HepG2 (cell line): ENCODE data around the gene SIVA1. TPM values are rescaled to one million over a fixed set of nuclear protein-coding genes. Genes with fewer than 3 reads are reported as not detected.
A peak's percentile ranks its signal among the peaks of the same experiment; 100 is the strongest.

ENCODE experiments used
- ASH2L ChIP-seq: fragments of 300-600, 200-600 bp; sonication (generic); IDR thresholded peaks from 2 replicates; pipeline ENCODE4 v1.7.0; 2017; ENCODE audit warnings: low read depth, mild to moderate bottlenecking, moderate library complexity, mixed read lengths, low read length; ENCODE audit not compliant: insufficient read length
- CREM ChIP-seq, 2 experiments: sonication (generic) in 1 of 2; formaldehyde crosslinking in 1 of 2; IDR thresholded peaks; 2 replicates each; pipeline versions ENCODE4 v1.4.0 to v1.6.1; 2016 to 2020; ENCODE audit warnings: antibody characterized with exemption in 1 of 2, mild to moderate bottlenecking in 1 of 2, missing genetic modification reagents in 1 of 2
- SAP130 ChIP-seq: IDR thresholded peaks from 2 replicates; pipeline ENCODE4 v1.6.1; 2016; ENCODE audit warnings: low read depth
- TRIM24 ChIP-seq: sonication (generic); formaldehyde crosslinking; IDR thresholded peaks from 2 replicates; pipeline ENCODE4 v1.8.0; 2022; ENCODE audit warnings: mild to moderate bottlenecking, missing genetic modification reagents
- ZFX ChIP-seq: sonication (generic); formaldehyde crosslinking; IDR thresholded peaks from 2 replicates; pipeline ENCODE4 v1.4.0; 2020; ENCODE audit warnings: mild to moderate bottlenecking, low read depth, missing genetic modification reagents, moderate library complexity
- ZNF3 ChIP-seq: IDR thresholded peaks from 2 replicates; pipeline ENCODE4 v1.7.0; 2017; ENCODE audit warnings: inconsistent platforms
- ZNF343 ChIP-seq: sonication (generic); formaldehyde crosslinking; IDR thresholded peaks from 2 replicates; pipeline ENCODE4 v1.4.0; 2020; ENCODE audit warnings: mild to moderate bottlenecking, missing genetic modification reagents
- ZNF451 ChIP-seq: sonication (generic); formaldehyde crosslinking; IDR thresholded peaks from 2 replicates; pipeline ENCODE4 v1.5.0; 2020; ENCODE audit warnings: mild to moderate bottlenecking, missing genetic modification reagents
- ZNF572 ChIP-seq: sonication (generic); formaldehyde crosslinking; IDR thresholded peaks from 2 replicates; pipeline ENCODE4 v1.5.1; 2020; ENCODE audit warnings: mild to moderate bottlenecking, missing genetic modification reagents
- polyA plus RNA-seq, 8 experiments: library from polyadenylated mRNA; depleted of rRNA in 3 of 8; stranded (reverse) in 7 of 8; unstranded in 1 of 8; fragments of >200 nt; fragmentation: Illumina TruSeq in 4 of 8; extraction: Trizol in 4 of 8; gene quantifications; 2 replicates each; pipeline versions ENCODE4 v1.2.1 to v1.2.3, GENCODE V29; 2011 to 2016; ENCODE audit warnings: low read depth in 4 of 8, missing spikeins in 1 of 8, mixed read lengths in 1 of 8; ENCODE audit not compliant: insufficient read depth in 1 of 8
- total RNA-seq, 5 experiments: library from RNA; depleted of rRNA; stranded (reverse); fragments of >200 nt; fragmentation: Illumina TruSeq; extraction: Trizol; gene quantifications; 2 replicates each; pipeline ENCODE4 v1.2.3, GENCODE V29; 2016; ENCODE audit warnings: low read depth in 1 of 5
- TF ChIP-seq, protein P1 (sequence below): sonication (generic); formaldehyde crosslinking; IDR thresholded peaks from 2 replicates; pipeline ENCODE4 v1.4.0; 2020; ENCODE audit warnings: mild to moderate bottlenecking, missing genetic modification reagents
- TF ChIP-seq, protein P2 (sequence below): sonication (generic); IDR thresholded peaks from 2 replicates; pipeline ENCODE4 v1.6.1; 2016; ENCODE audit warnings: low read depth, borderline replicate concordance
- TF ChIP-seq, protein P3 (sequence below): sonication (generic); formaldehyde crosslinking; IDR thresholded peaks from 2 replicates; pipeline ENCODE4 v1.4.0; 2020; ENCODE audit warnings: missing genetic modification reagents
- TF ChIP-seq, protein P4 (sequence below): IDR thresholded peaks from 2 replicates; pipeline ENCODE4 v1.6.1; 2016; ENCODE audit warnings: mild to moderate bottlenecking
- TF ChIP-seq, protein P5 (sequence below): IDR thresholded peaks from 2 replicates; pipeline ENCODE4 v1.6.1; 2016; ENCODE audit warnings: mild to moderate bottlenecking, missing biosample characterization, missing genetic modification reagents
- TF ChIP-seq, protein P6 (sequence below): sonication (generic); formaldehyde crosslinking; IDR thresholded peaks from 2 replicates; pipeline ENCODE4 v1.4.0; 2020; ENCODE audit warnings: missing genetic modification reagents, borderline replicate concordance
- TF ChIP-seq, protein P7 (sequence below): sonication (generic); formaldehyde crosslinking; IDR thresholded peaks from 2 replicates; pipeline ENCODE4 v1.4.0; 2020; ENCODE audit warnings: low read depth, mild to moderate bottlenecking, missing genetic modification reagents
- TF ChIP-seq, protein P8 (sequence below): IDR thresholded peaks from 2 replicates; pipeline ENCODE4 v1.6.1; 2018; ENCODE audit warnings: missing genetic modification reagents

Gene SIVA1
- total and polyA plus RNA-seq, 2 of the 13 experiments (the other 11 are each of a cell fraction or from before 2014, with no cell fraction given): 123 to 186 TPM

DNA sequence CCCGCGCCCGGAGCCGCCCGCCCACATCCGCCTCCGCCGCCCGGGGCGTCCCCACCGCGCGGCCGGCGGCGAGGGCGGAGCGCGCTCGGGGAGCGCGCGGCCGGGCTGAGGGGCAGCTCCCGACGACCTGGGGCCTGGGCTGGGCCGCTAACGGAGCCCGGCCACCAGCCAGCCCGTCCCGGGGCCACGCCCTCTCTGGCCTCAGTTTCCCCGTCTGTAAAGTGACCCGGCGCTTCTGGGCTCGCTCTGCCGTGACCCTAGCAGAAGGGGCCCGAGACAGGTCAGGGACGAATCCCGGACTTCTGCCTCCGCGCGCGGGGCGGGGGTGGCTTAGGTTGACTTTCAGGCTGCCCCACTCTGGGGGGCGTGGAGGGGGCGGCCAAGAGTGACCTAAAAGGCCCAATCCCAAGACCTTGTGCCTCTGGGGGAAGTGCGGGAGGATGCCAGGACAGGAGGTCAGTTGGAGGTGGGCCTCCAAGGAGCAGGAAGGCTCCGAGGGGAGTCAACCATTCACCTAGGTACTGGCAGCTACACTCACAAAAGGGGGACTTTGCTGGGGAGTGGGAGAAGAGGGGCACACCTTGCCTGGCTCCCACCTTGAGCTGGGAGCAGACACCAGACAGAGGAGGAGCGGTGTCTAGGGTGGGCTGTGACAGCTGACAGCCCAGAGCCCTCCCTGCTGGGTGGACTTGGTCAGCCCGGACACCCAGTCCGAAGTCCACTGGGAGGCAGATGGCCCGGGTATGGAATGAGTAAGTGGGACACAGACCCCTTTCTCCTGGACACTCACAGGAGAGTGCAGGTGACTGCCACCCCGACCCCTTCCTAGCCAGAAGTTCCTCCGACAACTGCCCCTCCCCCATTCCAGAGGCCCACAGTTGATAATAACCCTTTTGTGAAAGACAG is 43.1 kb downstream of the SIVA1 start (continued):
- TF ChIP-seq, protein P1, sequence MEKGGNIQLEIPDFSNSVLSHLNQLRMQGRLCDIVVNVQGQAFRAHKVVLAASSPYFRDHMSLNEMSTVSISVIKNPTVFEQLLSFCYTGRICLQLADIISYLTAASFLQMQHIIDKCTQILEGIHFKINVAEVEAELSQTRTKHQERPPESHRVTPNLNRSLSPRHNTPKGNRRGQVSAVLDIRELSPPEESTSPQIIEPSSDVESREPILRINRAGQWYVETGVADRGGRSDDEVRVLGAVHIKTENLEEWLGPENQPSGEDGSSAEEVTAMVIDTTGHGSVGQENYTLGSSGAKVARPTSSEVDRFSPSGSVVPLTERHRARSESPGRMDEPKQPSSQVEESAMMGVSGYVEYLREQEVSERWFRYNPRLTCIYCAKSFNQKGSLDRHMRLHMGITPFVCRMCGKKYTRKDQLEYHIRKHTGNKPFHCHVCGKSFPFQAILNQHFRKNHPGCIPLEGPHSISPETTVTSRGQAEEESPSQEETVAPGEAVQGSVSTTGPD: no peak
- TF ChIP-seq TRIM24 (no peak), CREM (IDR thresholded peaks at IDR 0.05) (no peak), CREM (CRISPR knock-in tag; IDR thresholded peaks at IDR 0.05) (no peak), ZFX (peak; percentile 54), ZNF343 (CRISPR knock-in tag) (0 out of 2 replicates have a peak, but pooled peaks have one; percentile 28), ZNF3 (no peak), SAP130 (CRISPR knock-in tag) (peak; percentile 74), ZNF451 (CRISPR knock-in tag) (peak; percentile 56; the same call in 1 of the 2 replicates), ASH2L (peak; percentile 58), ZNF572 (CRISPR knock-in tag) (no peak)
- TF ChIP-seq, protein P2, sequence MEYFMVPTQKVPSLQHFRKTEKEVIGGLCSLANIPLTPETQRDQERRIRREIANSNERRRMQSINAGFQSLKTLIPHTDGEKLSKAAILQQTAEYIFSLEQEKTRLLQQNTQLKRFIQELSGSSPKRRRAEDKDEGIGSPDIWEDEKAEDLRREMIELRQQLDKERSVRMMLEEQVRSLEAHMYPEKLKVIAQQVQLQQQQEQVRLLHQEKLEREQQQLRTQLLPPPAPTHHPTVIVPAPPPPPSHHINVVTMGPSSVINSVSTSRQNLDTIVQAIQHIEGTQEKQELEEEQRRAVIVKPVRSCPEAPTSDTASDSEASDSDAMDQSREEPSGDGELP: peak; percentile 90
- TF ChIP-seq, protein P3, sequence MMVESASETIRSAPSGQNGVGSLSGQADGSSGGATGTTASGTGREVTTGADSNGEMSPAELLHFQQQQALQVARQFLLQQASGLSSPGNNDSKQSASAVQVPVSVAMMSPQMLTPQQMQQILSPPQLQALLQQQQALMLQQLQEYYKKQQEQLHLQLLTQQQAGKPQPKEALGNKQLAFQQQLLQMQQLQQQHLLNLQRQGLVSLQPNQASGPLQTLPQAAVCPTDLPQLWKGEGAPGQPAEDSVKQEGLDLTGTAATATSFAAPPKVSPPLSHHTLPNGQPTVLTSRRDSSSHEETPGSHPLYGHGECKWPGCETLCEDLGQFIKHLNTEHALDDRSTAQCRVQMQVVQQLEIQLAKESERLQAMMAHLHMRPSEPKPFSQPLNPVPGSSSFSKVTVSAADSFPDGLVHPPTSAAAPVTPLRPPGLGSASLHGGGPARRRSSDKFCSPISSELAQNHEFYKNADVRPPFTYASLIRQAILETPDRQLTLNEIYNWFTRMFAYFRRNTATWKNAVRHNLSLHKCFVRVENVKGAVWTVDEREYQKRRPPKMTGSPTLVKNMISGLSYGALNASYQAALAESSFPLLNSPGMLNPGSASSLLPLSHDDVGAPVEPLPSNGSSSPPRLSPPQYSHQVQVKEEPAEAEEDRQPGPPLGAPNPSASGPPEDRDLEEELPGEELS (CRISPR knock-in tag): no peak
- TF ChIP-seq, protein P4, sequence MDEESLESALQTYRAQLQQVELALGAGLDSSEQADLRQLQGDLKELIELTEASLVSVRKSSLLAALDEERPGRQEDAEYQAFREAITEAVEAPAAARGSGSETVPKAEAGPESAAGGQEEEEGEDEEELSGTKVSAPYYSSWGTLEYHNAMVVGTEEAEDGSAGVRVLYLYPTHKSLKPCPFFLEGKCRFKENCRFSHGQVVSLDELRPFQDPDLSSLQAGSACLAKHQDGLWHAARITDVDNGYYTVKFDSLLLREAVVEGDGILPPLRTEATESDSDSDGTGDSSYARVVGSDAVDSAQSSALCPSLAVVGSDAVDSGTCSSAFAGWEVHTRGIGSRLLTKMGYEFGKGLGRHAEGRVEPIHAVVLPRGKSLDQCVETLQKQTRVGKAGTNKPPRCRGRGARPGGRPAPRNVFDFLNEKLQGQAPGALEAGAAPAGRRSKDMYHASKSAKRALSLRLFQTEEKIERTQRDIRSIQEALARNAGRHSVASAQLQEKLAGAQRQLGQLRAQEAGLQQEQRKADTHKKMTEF (CRISPR knock-in tag): 0 out of 2 replicates have a peak, but pooled peaks have one; percentile 29
- TF ChIP-seq, protein P5, sequence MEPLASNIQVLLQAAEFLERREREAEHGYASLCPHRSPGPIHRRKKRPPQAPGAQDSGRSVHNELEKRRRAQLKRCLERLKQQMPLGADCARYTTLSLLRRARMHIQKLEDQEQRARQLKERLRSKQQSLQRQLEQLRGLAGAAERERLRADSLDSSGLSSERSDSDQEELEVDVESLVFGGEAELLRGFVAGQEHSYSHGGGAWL (CRISPR knock-in tag): no peak; the same call in 1 of the 2 replicates
- TF ChIP-seq, protein P6, sequence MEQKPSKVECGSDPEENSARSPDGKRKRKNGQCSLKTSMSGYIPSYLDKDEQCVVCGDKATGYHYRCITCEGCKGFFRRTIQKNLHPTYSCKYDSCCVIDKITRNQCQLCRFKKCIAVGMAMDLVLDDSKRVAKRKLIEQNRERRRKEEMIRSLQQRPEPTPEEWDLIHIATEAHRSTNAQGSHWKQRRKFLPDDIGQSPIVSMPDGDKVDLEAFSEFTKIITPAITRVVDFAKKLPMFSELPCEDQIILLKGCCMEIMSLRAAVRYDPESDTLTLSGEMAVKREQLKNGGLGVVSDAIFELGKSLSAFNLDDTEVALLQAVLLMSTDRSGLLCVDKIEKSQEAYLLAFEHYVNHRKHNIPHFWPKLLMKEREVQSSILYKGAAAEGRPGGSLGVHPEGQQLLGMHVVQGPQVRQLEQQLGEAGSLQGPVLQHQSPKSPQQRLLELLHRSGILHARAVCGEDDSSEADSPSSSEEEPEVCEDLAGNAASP (CRISPR knock-in tag): no peak
- TF ChIP-seq, protein P7, sequence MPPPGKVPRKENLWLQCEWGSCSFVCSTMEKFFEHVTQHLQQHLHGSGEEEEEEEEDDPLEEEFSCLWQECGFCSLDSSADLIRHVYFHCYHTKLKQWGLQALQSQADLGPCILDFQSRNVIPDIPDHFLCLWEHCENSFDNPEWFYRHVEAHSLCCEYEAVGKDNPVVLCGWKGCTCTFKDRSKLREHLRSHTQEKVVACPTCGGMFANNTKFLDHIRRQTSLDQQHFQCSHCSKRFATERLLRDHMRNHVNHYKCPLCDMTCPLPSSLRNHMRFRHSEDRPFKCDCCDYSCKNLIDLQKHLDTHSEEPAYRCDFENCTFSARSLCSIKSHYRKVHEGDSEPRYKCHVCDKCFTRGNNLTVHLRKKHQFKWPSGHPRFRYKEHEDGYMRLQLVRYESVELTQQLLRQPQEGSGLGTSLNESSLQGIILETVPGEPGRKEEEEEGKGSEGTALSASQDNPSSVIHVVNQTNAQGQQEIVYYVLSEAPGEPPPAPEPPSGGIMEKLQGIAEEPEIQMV (CRISPR knock-in tag): no peak
- TF ChIP-seq, protein P8, sequence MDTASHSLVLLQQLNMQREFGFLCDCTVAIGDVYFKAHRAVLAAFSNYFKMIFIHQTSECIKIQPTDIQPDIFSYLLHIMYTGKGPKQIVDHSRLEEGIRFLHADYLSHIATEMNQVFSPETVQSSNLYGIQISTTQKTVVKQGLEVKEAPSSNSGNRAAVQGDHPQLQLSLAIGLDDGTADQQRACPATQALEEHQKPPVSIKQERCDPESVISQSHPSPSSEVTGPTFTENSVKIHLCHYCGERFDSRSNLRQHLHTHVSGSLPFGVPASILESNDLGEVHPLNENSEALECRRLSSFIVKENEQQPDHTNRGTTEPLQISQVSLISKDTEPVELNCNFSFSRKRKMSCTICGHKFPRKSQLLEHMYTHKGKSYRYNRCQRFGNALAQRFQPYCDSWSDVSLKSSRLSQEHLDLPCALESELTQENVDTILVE (CRISPR knock-in tag): 0 out of 2 replicates have a peak, but pooled peaks have one; percentile 63
